ENCODE data around the gene COASY.

Gene COASY

GRCh38 chr17:42520540-42520951 is 41.4 kb upstream of the COASY start:
- no peaks in the 10 kb centered on the region for H3K27me3 ChIP-seq (ENCODE audit: control insufficient read depth, insufficient read depth, low read length)
- peak overlapping the region; percentile 76 for H3K9ac ChIP-seq (ENCODE audit: low read length)
- H3K4me1 ChIP-seq (ENCODE audit: control insufficient read depth, insufficient read depth, low read length), result peaks cover 32% of the 10 kb centered on the region
- H3K36me3 ChIP-seq (ENCODE audit: control insufficient read depth, insufficient read depth, low read length), result peaks cover 20% of the 10 kb centered on the region
- H3K4me3 ChIP-seq (ENCODE audit: low read depth, low read length), result no peak overlapping the region
- H3K27ac ChIP-seq (ENCODE audit: low read depth, low read length), result peak overlapping the region; percentile 66; the same call in 1 of the 2 replicates
- no peaks in the 10 kb centered on the region for H3K9me3 ChIP-seq (ENCODE audit: control insufficient read depth, insufficient read depth, low read depth, low read length)

- H3K4me3 ChIP-seq (ENCODE audit: low read depth, low read length), result no peak overlapping the region
- H3K36me3 ChIP-seq (ENCODE audit: control insufficient read depth, insufficient read depth, low read length), result peaks cover 20% of the 10 kb centered on the region
- H3K9ac ChIP-seq (ENCODE audit: low read length), result peak overlapping the region; percentile 76
- no peaks in the 10 kb centered on the region for H3K9me3 ChIP-seq (ENCODE audit: control insufficient read depth, insufficient read depth, low read depth, low read length)
- no peak overlapping the region for H3K27ac ChIP-seq (ENCODE audit: low read depth, low read length)
- H3K27me3 ChIP-seq (ENCODE audit: control insufficient read depth, insufficient read depth, low read length), result no peaks in the 10 kb centered on the region
- H3K4me1 ChIP-seq (ENCODE audit: control insufficient read depth, insufficient read depth, low read length), result peaks cover 32% of the 10 kb centered on the region
Measured at GRCh38 chr17:42521036-42521435, 40.9 kb upstream of the COASY start.

GRCh38 chr17:42521666-42522262 is 40.2 kb upstream of the COASY start:
- Histone ChIP-seq H3K36me3 (ENCODE audit: control insufficient read depth, insufficient read depth, low read length) (peaks cover 14% of the 10 kb centered on the region), H3K27me3 (ENCODE audit: control insufficient read depth, insufficient read depth, low read length) (no peaks in the 10 kb centered on the region), H3K9ac (ENCODE audit: low read length) (no peak overlapping the region), H3K4me1 (ENCODE audit: control insufficient read depth, insufficient read depth, low read length) (peaks cover 32% of the 10 kb centered on the region), H3K4me3 (ENCODE audit: low read depth, low read length) (no peak overlapping the region), H3K27ac (ENCODE audit: low read depth, low read length) (no peak overlapping the region), H3K9me3 (ENCODE audit: control insufficient read depth, insufficient read depth, low read depth, low read length) (no peaks in the 10 kb centered on the region)

GRCh38 chr17:42522263-42522790 is 39.6 kb upstream of the COASY start:
- peaks cover 14% of the 10 kb centered on the region for H3K36me3 ChIP-seq (ENCODE audit: control insufficient read depth, insufficient read depth, low read length)
- H3K4me1 ChIP-seq (ENCODE audit: control insufficient read depth, insufficient read depth, low read length), result peaks cover 32% of the 10 kb centered on the region
- H3K9ac ChIP-seq (ENCODE audit: low read length), result no peak overlapping the region

GRCh38 chr17:42522798-42523278 is 39.1 kb upstream of the COASY start:
- no peak overlapping the region for H3K9ac ChIP-seq (ENCODE audit: low read length)
- peaks cover 32% of the 10 kb centered on the region for H3K4me1 ChIP-seq (ENCODE audit: control insufficient read depth, insufficient read depth, low read length)
- H3K9me3 ChIP-seq (ENCODE audit: control insufficient read depth, insufficient read depth, low read depth, low read length), result no peaks in the 10 kb centered on the region
- no peak overlapping the region for H3K4me3 ChIP-seq (ENCODE audit: low read depth, low read length)
- H3K27me3 ChIP-seq (ENCODE audit: control insufficient read depth, insufficient read depth, low read length), result no peaks in the 10 kb centered on the region
- H3K27ac ChIP-seq (ENCODE audit: low read depth, low read length), result no peak overlapping the region
- peaks cover 14% of the 10 kb centered on the region for H3K36me3 ChIP-seq (ENCODE audit: control insufficient read depth, insufficient read depth, low read length)

More at GRCh38 chr17:42522263-42522790, 39.6 kb upstream of the COASY start:
- no peak overlapping the region for H3K4me3 ChIP-seq (ENCODE audit: low read depth, low read length)
- no peaks in the 10 kb centered on the region for H3K27me3 ChIP-seq (ENCODE audit: control insufficient read depth, insufficient read depth, low read length)
- H3K9me3 ChIP-seq (ENCODE audit: control insufficient read depth, insufficient read depth, low read depth, low read length), result no peaks in the 10 kb centered on the region
- no peak overlapping the region for H3K27ac ChIP-seq (ENCODE audit: low read depth, low read length)

GRCh38 chr17:42525221-42525620 is 36.7 kb upstream of the COASY start:
- Histone ChIP-seq H3K9ac (ENCODE audit: low read length) (no peak overlapping the region), H3K9me3 (ENCODE audit: control insufficient read depth, insufficient read depth, low read depth, low read length) (no peaks in the 10 kb centered on the region), H3K36me3 (ENCODE audit: control insufficient read depth, insufficient read depth, low read length) (peaks cover 10% of the 10 kb centered on the region), H3K27me3 (ENCODE audit: control insufficient read depth, insufficient read depth, low read length) (no peaks in the 10 kb centered on the region), H3K4me3 (ENCODE audit: low read depth, low read length) (no peak overlapping the region), H3K4me1 (ENCODE audit: control insufficient read depth, insufficient read depth, low read length) (peaks cover 9% of the 10 kb centered on the region), H3K27ac (ENCODE audit: low read depth, low read length) (no peak overlapping the region)

GRCh38 chr17:42526031-42526444 is 35.9 kb upstream of the COASY start:
- 0 out of 2 replicates have a peak, but pooled peaks cover 2% of the 10 kb centered on the region for H3K27me3 ChIP-seq (ENCODE audit: control insufficient read depth, insufficient read depth, low read length)
- peaks cover 4% of the 10 kb centered on the region; the same call in 1 of the 2 replicates for H3K4me1 ChIP-seq (ENCODE audit: control insufficient read depth, insufficient read depth, low read length)
- H3K9me3 ChIP-seq (ENCODE audit: control insufficient read depth, insufficient read depth, low read depth, low read length), result no peaks in the 10 kb centered on the region
- H3K36me3 ChIP-seq (ENCODE audit: control insufficient read depth, insufficient read depth, low read length), result peaks cover 9% of the 10 kb centered on the region
- H3K4me3 ChIP-seq (ENCODE audit: low read depth, low read length), result no peak overlapping the region
- no peak overlapping the region for H3K9ac ChIP-seq (ENCODE audit: low read length)
- no peak overlapping the region for H3K27ac ChIP-seq (ENCODE audit: low read depth, low read length)

- Histone ChIP-seq H3K4me3 (ENCODE audit: low read depth, low read length) (no peak overlapping the region), H3K4me1 (ENCODE audit: control insufficient read depth, insufficient read depth, low read length) (peaks cover 5% of the 10 kb centered on the region; the same call in 1 of the 2 replicates), H3K27ac (ENCODE audit: low read depth, low read length) (no peak overlapping the region), H3K36me3 (ENCODE audit: control insufficient read depth, insufficient read depth, low read length) (no peaks in the 10 kb centered on the region), H3K9ac (ENCODE audit: low read length) (no peak overlapping the region), H3K27me3 (ENCODE audit: control insufficient read depth, insufficient read depth, low read length) (peaks cover 11% of the 10 kb centered on the region), H3K9me3 (ENCODE audit: control insufficient read depth, insufficient read depth, low read depth, low read length) (no peaks in the 10 kb centered on the region)
Measured at GRCh38 chr17:42527932-42528331, 34.0 kb upstream of the COASY start.

- Histone ChIP-seq H3K9me3 (ENCODE audit: control insufficient read depth, insufficient read depth, low read depth, low read length) (no peaks in the 10 kb centered on the region), H3K27me3 (ENCODE audit: control insufficient read depth, insufficient read depth, low read length) (peaks cover 11% of the 10 kb centered on the region), H3K4me1 (ENCODE audit: control insufficient read depth, insufficient read depth, low read length) (peaks cover 5% of the 10 kb centered on the region; the same call in 1 of the 2 replicates), H3K4me3 (ENCODE audit: low read depth, low read length) (no peak overlapping the region), H3K27ac (ENCODE audit: low read depth, low read length) (no peak overlapping the region), H3K36me3 (ENCODE audit: control insufficient read depth, insufficient read depth, low read length) (no peaks in the 10 kb centered on the region), H3K9ac (ENCODE audit: low read length) (no peak overlapping the region)
Measured at GRCh38 chr17:42529061-42529460, 32.9 kb upstream of the COASY start.

- no peak overlapping the region for H3K9ac ChIP-seq (ENCODE audit: low read length)
- no peaks in the 10 kb centered on the region for H3K9me3 ChIP-seq (ENCODE audit: control insufficient read depth, insufficient read depth, low read depth, low read length)
- H3K4me1 ChIP-seq (ENCODE audit: control insufficient read depth, insufficient read depth, low read length), result peaks cover 15% of the 10 kb centered on the region
- no peaks in the 10 kb centered on the region for H3K36me3 ChIP-seq (ENCODE audit: control insufficient read depth, insufficient read depth, low read length)
- peaks cover 11% of the 10 kb centered on the region for H3K27me3 ChIP-seq (ENCODE audit: control insufficient read depth, insufficient read depth, low read length)
- no peak overlapping the region for H3K4me3 ChIP-seq (ENCODE audit: low read depth, low read length)
- H3K27ac ChIP-seq (ENCODE audit: low read depth, low read length), result no peak overlapping the region
Measured at GRCh38 chr17:42530952-42531454, 30.9 kb upstream of the COASY start.

All from HUES6 (cell line).